GM19452 (cell line): Measurements from ENCODE around the gene CEP41.

Experiments used
- ATAC-seq: cut with Tn5 transposase; IDR thresholded peaks from one replicate; pipeline ENCODE4 v1.9.1; 2021; ENCODE audit not compliant: unreplicated experiment

Gene CEP41

DNA sequence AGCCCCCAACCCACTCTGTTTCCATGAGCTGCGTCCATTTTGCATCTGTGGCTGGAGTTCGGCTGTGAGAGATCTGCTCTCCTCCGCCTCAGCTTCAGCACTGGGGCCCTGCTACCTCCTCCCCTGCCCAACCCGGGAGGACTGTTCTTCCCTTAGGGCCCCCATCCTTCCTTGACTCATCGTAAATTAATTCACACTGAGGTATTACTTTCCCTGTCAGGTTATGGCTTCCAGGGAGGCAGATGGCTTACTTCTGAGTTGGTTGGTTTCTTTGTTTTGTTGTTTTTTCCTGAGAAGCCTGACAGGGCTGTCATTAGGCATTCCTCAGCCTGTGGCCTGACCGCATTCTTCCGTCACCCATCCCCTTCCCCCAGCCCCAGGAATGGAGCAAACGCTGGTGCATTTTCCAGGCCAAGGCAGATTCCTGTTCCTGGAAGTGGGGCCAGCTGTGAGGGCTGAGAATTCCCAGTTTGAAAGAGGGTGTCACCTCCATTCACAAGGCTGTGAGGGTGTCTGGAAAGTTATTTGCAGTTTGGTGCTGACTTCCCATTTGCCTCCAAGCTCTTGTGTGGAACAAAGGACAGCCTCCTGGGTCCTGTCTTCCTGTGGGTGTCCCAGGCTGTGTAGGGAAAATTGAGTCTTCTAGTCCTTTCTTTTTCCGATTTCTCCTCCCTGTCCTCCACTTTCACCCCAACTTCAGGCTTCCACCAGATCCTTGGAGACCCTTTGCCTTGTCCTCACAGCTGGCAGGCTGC lies 84.5 kb downstream of the CEP41 start:
- no peak for ATAC-seq

DNA sequence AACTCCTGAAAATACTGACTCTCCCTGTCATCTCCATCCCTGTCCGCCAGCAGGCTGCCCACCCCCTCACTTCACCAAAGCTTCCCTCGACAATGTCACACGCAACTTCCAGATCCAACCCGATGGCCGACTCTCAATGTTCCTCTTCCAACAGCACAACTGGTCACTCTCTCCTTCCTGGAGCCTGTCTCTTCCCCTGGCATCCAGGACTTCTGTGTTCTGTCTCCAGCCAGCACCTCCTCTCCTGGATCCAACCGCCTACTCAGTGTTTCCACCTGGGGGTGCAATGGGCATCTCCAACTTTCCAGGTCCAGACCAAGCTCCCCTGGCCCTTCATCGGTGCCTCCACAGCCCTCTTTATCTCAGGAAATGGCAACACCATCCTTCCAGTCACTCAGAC lies 87.6 kb downstream of the CEP41 start:
- ATAC-seq, result no peak

DNA sequence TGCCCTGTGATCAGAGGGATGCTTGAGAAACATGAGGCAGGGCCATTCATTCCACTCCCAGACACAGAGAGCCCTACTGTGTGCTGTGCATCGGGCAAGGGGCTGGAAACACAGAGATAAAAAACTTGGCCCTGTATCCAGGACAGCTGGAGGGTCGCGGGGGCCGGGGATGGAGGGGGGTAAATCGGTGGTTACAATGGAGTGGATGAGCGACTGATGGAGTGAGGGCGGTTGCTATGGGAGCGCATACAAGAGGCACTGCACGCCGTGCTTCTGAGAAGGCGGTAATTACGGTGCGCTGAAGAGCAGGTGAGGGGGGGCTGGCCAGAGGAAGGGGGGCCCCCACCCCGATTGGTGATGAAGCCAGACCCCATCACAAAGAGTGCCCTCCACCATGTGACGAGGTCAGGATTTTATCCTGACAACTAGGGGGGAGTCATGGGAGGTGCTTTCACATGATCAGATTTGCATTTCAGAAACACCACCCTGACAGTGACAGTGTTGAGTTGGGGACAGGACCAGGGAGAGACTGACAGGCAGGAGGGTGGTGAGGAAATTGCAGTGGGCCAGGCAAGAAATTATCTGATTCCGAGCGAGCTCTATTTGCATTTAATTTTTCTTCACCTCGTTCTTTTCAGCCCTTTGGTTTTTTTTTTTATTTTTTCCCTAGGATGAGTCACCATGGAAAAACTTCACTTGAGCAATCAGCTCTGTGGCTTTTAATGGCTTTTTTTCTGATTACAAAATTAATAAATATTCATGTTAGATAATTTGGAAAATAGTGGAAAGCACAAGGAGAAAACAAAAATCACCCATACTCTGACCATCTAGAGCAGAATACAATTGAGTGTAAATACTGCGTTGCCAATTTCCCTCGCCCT lies 88.4 kb downstream of the CEP41 start:
- ATAC-seq, result no peak

DNA sequence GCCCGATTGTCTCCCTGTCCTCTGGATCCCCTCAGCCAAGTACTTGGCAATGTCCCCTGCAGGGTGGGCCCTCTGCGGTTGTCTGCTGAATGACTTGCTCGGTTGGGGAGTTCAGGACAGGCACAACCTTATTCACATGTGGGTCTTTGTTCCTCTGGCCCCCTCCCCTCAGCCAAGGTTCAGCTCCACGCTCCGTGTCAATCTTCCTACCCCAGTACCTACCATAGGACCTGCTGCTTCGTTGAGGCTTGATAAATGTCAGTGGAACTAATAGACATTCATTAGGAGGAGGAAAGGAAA lies 89.1 kb downstream of the CEP41 start:
- no peak for ATAC-seq

DNA sequence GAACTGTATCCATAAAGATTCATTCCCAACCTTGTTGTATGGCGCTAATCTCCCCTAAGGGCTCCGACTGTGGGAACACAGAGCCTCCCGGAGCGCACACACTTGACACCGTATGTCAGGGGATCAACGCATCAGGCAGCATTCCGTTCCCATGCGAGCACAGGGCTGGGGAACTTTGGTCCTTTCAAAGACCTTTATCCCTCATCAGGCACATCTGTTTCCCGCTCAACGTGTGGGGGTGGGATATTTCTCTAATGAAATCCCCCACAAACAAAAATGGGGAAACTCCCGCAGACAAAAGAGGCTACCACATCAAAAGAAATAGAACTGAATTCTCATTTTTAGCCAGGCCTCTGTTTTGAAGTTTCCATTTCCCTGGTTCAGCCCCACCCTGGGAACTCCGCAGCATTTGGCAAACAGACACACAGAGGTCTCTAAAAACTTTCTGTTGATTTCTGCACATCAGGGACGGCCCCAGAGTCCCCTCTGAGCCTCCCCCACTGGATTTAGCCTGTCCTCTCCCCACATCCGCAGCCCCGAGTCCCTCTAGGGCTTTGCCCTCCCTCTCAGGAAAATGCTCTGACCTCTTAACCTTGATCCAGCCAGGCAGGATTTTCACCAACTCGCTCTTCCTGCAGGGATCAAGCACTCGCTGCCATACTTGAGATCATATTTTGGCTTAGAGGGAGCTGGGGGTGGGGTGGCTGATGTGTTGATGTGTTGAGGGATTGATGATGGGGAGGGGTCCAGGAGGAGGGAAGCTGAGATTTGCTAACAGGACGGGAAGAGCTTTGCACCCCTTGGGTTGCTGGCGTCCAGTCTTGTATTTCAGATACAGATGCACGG lies 89.6 kb downstream of the CEP41 start:
- no peak for ATAC-seq

DNA sequence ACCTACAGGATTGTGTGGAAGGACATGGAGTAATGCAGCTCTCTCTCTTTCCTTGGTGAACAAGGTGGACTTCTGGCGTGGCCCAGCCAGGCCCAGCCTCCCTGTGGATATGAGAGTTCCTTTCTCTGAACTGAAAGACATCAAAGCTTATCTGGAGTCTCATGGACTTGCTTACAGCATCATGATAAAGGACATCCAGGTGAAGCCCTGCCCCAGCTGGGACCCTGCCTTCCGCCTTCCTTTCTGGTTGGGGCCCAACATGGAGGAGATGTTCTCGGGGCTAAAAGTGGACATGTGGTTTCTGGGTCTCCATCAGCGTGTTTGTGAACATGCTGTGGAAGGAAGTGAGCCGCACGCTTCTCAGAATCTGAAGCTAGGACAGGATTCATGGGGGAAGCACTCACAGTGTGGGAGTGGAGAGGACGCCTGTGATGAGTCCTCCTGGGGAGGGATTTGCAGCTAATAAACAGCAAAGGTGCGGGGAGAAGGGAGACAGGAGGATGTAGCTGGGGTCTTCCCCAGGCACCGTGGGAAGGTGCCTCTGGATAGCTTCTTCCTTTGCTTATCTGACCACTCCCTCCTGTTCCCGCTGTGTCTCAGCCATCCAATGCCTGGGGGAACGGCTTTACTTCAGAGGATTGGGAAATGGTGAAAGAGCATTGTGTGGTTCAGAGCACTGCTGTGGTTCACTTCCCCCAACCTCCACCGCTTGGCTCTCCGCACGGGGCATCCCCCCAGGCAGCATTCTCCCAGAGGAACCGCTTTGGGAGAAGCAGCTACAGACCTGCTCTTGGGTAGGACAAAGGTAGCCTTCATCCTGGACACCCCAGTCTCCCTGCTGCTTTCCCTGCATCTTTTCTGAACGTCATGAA lies 90.7 kb downstream of the CEP41 start:
- no peak for ATAC-seq

DNA sequence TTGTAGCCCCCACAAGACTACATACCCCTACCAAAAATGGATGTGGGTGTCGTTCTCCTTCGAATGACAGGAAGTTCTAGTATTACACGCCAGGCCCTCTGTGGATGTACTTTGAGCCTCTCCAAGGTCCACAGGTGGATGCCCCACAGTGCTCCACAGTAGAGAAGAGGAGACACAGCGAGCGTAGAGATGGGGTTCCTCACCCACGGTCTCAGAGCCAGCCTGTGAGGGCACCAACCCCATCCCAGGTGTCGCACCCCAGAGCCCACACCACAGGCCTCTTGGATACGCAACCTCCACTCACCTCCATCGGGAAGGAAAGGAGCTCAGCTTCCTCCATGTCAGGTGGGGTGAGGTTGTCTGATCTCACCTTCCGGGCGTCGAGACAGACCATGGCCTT lies 93.9 kb downstream of the CEP41 start:
- no peak for ATAC-seq

DNA sequence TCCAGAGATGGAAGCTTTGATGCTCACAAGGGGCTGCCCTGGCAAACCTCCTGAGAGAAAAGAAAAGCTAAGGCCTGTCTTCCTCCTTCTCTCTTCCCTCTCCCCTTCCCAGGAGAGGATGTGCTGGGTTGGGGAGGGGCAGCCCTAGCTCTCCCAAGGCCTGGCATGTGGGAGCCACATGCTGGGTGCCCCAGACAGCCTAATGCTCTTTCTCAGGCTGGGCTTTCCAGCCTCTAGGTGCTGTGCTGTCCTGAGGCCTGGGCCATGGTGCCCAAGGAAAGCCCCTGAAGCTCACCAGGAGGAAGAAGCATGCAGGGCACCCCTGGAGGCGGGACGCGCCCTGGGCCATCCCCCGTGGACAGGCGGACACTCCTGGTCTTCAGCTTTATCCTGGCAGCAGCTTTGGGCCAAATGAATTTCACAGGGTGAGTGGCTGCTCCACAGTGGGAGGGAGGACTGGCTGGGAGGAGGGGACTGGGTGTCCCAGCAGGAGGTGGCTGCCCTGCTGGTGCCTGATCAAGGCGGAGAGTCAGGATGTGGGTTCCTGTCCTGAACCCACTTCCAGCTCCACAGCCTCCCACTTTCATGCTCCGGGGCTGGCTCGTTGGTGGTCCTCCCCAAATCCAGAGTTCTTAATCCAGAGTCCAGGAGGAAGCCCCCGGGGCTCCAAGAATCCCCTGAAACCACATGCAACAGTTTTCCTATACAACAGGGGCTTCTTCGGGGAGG lies 94.5 kb downstream of the CEP41 start:
- ATAC-seq, result no peak

DNA sequence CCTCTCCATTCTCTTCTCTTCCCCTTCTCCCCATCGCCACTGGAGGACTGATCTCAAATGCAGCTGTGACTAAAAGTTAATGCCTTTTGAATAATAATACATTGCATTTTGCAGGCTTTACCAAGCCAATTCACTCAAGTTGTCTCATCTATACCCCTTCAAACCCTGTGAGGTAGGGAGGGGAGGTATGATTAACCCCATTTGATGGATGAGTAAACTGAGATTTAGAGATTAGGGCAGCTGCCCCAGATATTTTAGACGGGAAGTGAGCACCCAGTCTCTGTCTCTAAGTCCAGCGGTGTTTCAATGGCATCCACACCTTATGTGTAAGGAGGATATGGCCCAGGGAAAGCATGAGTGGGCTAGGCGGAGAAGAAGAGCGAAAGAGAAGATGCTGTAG lies 95.1 kb downstream of the CEP41 start:
- no peak for ATAC-seq

DNA sequence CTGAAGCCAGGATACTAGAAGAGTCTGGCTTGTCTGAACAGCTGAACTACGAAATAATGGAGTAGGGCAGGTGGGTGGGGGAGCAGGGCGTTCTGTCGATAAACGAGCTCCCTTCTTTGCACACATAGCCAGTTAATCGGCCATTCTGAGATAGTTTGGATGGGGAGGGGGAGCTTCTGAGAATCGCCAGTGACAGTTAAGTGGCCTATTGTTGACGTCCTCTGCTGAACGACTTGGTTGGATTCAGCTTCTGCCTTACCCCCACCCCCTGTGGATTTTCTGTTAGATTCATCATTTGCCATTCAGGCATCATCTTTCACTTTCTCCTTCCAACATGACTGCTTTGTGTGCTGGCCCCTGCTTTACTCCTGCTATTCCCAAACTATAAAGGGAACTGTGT lies 95.7 kb downstream of the CEP41 start:
- no peak for ATAC-seq

DNA sequence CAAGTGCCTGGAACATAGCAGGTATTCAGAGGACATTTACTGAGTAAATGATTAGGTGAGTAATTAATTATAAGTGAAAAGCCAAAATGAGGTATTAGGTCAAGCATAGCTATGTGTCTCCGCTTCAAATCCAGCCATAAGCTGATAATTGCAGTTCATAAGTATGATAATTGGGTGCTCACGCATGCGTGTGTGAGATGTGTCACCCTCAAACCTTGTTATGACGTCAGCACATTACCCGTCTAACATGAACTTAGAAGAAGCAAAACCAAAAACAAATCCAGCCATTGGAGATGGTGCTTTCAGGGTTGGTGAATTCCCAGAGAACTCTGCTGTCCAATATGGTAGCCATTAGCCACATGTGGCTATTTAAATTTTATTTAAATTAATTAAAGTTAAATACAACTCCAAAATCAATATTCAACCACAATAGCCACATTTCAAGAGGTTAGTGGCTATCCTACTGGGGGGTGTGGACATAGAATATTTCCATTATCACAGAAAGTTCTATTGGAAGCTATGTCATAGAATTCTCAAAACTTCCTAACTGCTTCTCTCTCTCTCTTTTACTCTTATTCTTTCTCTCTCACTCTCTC lies 96.4 kb downstream of the CEP41 start, which contains the start of gene CPA5:
Gene CPA5 (plus strand): TSS at position 546 of the 596 bp plus-strand sequence. CDS start 1,670 bp downstream, outside the sequence.
- ATAC-seq, result no peak
